NCI-H1417 (cell line): ENCODE measurements around the gene EGR1.
A peak's percentile ranks its signal among the peaks of the same experiment; 100 is the strongest.

Experiments used
- DNase-seq, 3 experiments: peaks; one replicate each; lab custom pipeline; 2025; lab: John Stamatoyannopoulos, UW

The EGR1 gene

GRCh38 chr5:138453590-138453989 lies 11.7 kb upstream of the EGR1 start:
- DNase-seq = no peak

GRCh38 chr5:138454121-138454520 lies 11.2 kb upstream of the EGR1 start:
- DNase-seq = no peak

- DNase-seq = no peak
Measured at GRCh38 chr5:138455232-138455930, 9.9 kb upstream of the EGR1 start.

GRCh38 chr5:138457531-138458275 lies 7.6 kb upstream of the EGR1 start:
- no peak for DNase-seq

- DNase-seq = no peak
Measured at GRCh38 chr5:138458384-138458783, 6.9 kb upstream of the EGR1 start.

- DNase-seq = no peak
Measured at GRCh38 chr5:138458856-138459255, 6.4 kb upstream of the EGR1 start.

GRCh38 chr5:138459311-138459933 lies 5.9 kb upstream of the EGR1 start:
- DNase-seq = no peak

GRCh38 chr5:138460032-138460693 lies 5.1 kb upstream of the EGR1 start:
- DNase-seq = no peak

GRCh38 chr5:138461343-138462125 lies 3.7 kb upstream of the EGR1 start:
- no peak for DNase-seq

GRCh38 chr5:138463419-138464007 lies 1.8 kb upstream of the EGR1 start:
- DNase-seq = peak in 2 of 3 experiments; percentile 45 to 54

- DNase-seq = peak; percentile 87 to 91 (median 91)
Measured at GRCh38 chr5:138464008-138464387, 1.3 kb upstream of the EGR1 start.

- DNase-seq = peak; percentile 96 to 98 (median 98)
Measured at GRCh38 chr5:138464388-138465260, 655 bp upstream of the EGR1 start.

- DNase-seq = peak in 1 of 3 experiments; percentile 18
Measured at GRCh38 chr5:138466125-138466899, 1.0 kb downstream of the EGR1 start.

GRCh38 chr5:138466900-138467710 lies 1.8 kb downstream of the EGR1 start:
- no peak for DNase-seq

- no peak for DNase-seq
Measured at GRCh38 chr5:138467711-138468132, 2.4 kb downstream of the EGR1 start.

- peak in 1 of 3 experiments; percentile 11 for DNase-seq
Measured at GRCh38 chr5:138468133-138468965, 3.1 kb downstream of the EGR1 start.

- no peak for DNase-seq
Measured at GRCh38 chr5:138468966-138469539, 3.8 kb downstream of the EGR1 start.
